Fibroblast of peridontal ligament (primary cell): ENCODE results near the gene MOV10L1.

Experiments
- DNase-seq: peaks from one replicate; pipeline ENCODE4 v3.0.0-alpha.2; 2010; ENCODE audit errors: extremely low read depth

MOV10L1 gene

GRCh38 chr22:50104141-50104544, 14.3 kb downstream of the MOV10L1 start:
- DNase-seq = no peak

GRCh38 chr22:50105208-50106100, 15.6 kb downstream of the MOV10L1 start:
- DNase-seq = no peak

GRCh38 chr22:50107529-50107928, 17.7 kb downstream of the MOV10L1 start:
- DNase-seq = no peak

GRCh38 chr22:50111056-50111455, 21.2 kb downstream of the MOV10L1 start:
- no peak for DNase-seq

- peak; percentile 38 for DNase-seq
These were observed 22.6 kb downstream of the MOV10L1 start for GRCh38 chr22:50112151-50113118.

GRCh38 chr22:50114221-50115021, 24.6 kb downstream of the MOV10L1 start:
- DNase-seq = peak; percentile 86

GRCh38 chr22:50115693-50116092, 25.9 kb downstream of the MOV10L1 start:
- no peak for DNase-seq

GRCh38 chr22:50117168-50117762, 27.5 kb downstream of the MOV10L1 start:
- DNase-seq = no peak

- DNase-seq = peak; percentile 37
These were observed 28.3 kb downstream of the MOV10L1 start for GRCh38 chr22:50118129-50118528.

GRCh38 chr22:50118557-50119168, 28.9 kb downstream of the MOV10L1 start:
- peak; percentile 83 for DNase-seq

- DNase-seq = no peak
These were observed 29.5 kb downstream of the MOV10L1 start for GRCh38 chr22:50119169-50119767.

- DNase-seq = no peak
These were observed 30.0 kb downstream of the MOV10L1 start for GRCh38 chr22:50119768-50120251.

GRCh38 chr22:50121202-50121740, 31.5 kb downstream of the MOV10L1 start:
- no peak for DNase-seq

- no peak for DNase-seq
These were observed 33.3 kb downstream of the MOV10L1 start for GRCh38 chr22:50123119-50123518.

GRCh38 chr22:50125029-50125428, 35.2 kb downstream of the MOV10L1 start:
- no peak for DNase-seq

GRCh38 chr22:50129121-50129736, 39.4 kb downstream of the MOV10L1 start:
- peak; percentile 37 for DNase-seq

- no peak for DNase-seq
These were observed 42.1 kb downstream of the MOV10L1 start for GRCh38 chr22:50131894-50132293.

GRCh38 chr22:50134481-50134880, 44.7 kb downstream of the MOV10L1 start:
- no peak for DNase-seq

- DNase-seq = peak; percentile 29
These were observed 46.8 kb downstream of the MOV10L1 start for GRCh38 chr22:50136581-50137015.
